Right lobe of liver (tissue), 6 donors: Measurements from ENCODE around the gene ANXA7. TPM values are rescaled to one million over a fixed set of nuclear protein-coding genes. Genes with fewer than 3 reads are reported as not detected.

Experiments used
- ATAC-seq, 4 donors: fragments of 200-7000 bp; cut with Tn5 transposase; one replicate each; pipeline ENCODE4 v1.9.1; 2020; ENCODE audit warnings: mild to moderate bottlenecking in 4 of 4, moderate library complexity in 4 of 4
- DNase-seq, 3 donors: peaks; one replicate each; pipeline ENCODE4 v3.0.0-alpha.2; 2020
- H3K27ac ChIP-seq, 3 donors: fragments of 200-600 bp; one replicate each; pipeline ENCODE4 v1.8.0; 2022
- H3K27me3 ChIP-seq, 2 donors: fragments of 200-600 bp; one replicate each; pipeline ENCODE4 v1.8.0; 2022
- H3K36me3 ChIP-seq, 4 donors: fragments of 200-600 bp; sonication (generic) in 1 of 4; one replicate each; pipeline versions ENCODE4 v1.5.1 to v1.8.0; 2017 to 2022; ENCODE audit warnings: control low read depth in 1 of 4
- H3K4me1 ChIP-seq, 4 donors: fragments of 200-600 bp; sonication (generic) in 1 of 4; one replicate each; pipeline versions ENCODE4 v1.5.1 to v1.8.0; 2017 to 2022; ENCODE audit warnings: control low read depth in 1 of 4
- H3K4me3 ChIP-seq, 3 donors: fragments of 200-600 bp; one replicate each; pipeline ENCODE4 v1.8.0; 2022
- H3K9me3 ChIP-seq, 4 donors: fragments of 200-600 bp; sonication (generic) in 1 of 4; one replicate each; pipeline versions ENCODE4 v1.5.1 to v1.8.0; 2017 to 2022; ENCODE audit warnings: control low read depth in 1 of 4
- POLR2A ChIP-seq: fragments of 450-650 bp; IDR thresholded peaks from one replicate; pipeline ENCODE4 v1.6.1; 2017; ENCODE audit warnings: antibody characterized with exemption, mild to moderate bottlenecking
- WGBS: methylation state at CpG from one replicate; pipeline ENCODE4 v1.1.6; 2018; ENCODE audit warnings: low coverage, low lambda C conversion rate; ENCODE audit not compliant: insufficient coverage; ENCODE audit errors: missing lambda C conversion rate; 5-methylcytosine and 5-hydroxymethylcytosine counted together
- intact Hi-C, 2 donors: fragments of 100-400 bp; cut with DNase I; formaldehyde crosslinking; loops; one replicate each; pipeline versions ENCODE4 v1.11.2 to v1.14.1; 2022
- total RNA-seq, 6 experiments: library from RNA; depleted of rRNA in 2 of 6; stranded (reverse); fragments of >200 nt in 2 of 6; fragmentation: NEBNext Ultra II Directional in 3 of 6; extraction: Animal tissue kit (Norgen Biotek cat#: 25700) in 3 of 6; gene quantifications; one replicate each; pipeline versions ENCODE4 v1.1.0 to v1.2.4, GENCODE V29; 2016 to 2023
- TF ChIP-seq, protein P1 (sequence below), 4 donors: fragments of 200-600 bp in 3 of 4; fragments of 450-650 bp in 1 of 4; IDR thresholded peaks; one replicate each; pipeline versions ENCODE4 v1.5.1 to v1.8.0; 2016 to 2022; ENCODE audit warnings: antibody characterized with exemption in 4 of 4, mild to moderate bottlenecking in 2 of 4
- donor health status: DM: no; HTN: yes; CAD: no.
- donor health status: DM: no; HTN: no; CAD: no.
- donor health status: DM: no; HTN: no; CAD: no.
- donor health status: DM: no; HTN: yes; CAD: no.
- donor health status: DM: no; HTN: yes; CAD: no.

The ANXA7 gene
- total RNA-seq, 6 experiments from 2014 or later = 79.6 to 139 (median 102) TPM

DNA sequence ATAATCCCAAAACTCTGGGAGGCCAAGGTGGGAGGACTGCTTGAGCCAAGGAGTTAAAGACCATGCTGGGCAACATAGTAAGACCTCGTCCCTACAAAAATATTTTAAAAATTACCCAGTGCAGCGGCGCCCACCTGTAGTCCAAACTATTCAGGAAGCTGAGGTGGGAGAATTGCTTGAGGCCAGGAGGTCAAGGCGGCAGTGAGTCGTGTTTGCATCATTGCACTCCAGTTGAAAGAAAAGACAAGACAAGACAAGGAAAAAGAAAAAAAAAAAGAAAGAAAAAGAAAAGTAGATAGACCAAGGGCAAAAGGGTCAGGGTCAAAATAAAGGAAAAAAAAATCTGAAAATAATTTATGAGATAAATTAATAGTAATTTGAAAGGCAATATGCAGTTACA, 5.8 kb downstream of the ANXA7 start:
- peaks cover 0 to 10% (median 0%) of the 10 kb centered on the region in 4 donors for H3K36me3 ChIP-seq
- H3K27me3 ChIP-seq = no peaks in the 10 kb centered on the region
- H3K4me1 ChIP-seq = peaks cover 0 to 30% (median 0%) of the 10 kb centered on the region in 4 donors
- H3K4me3 ChIP-seq = no peak overlapping the region
- DNase-seq (no peak), ATAC-seq (no peak)
- H3K9me3 ChIP-seq = no peaks in the 10 kb centered on the region
- TF ChIP-seq POLR2A = no peak
- TF ChIP-seq, protein P1, sequence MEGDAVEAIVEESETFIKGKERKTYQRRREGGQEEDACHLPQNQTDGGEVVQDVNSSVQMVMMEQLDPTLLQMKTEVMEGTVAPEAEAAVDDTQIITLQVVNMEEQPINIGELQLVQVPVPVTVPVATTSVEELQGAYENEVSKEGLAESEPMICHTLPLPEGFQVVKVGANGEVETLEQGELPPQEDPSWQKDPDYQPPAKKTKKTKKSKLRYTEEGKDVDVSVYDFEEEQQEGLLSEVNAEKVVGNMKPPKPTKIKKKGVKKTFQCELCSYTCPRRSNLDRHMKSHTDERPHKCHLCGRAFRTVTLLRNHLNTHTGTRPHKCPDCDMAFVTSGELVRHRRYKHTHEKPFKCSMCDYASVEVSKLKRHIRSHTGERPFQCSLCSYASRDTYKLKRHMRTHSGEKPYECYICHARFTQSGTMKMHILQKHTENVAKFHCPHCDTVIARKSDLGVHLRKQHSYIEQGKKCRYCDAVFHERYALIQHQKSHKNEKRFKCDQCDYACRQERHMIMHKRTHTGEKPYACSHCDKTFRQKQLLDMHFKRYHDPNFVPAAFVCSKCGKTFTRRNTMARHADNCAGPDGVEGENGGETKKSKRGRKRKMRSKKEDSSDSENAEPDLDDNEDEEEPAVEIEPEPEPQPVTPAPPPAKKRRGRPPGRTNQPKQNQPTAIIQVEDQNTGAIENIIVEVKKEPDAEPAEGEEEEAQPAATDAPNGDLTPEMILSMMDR (IDR thresholded peaks at IDR 0.05) = no peak
- 90% methylated on average over 4 of the region's 5 CpGs for WGBS
- no peak overlapping the region for H3K27ac ChIP-seq
- intact Hi-C loops = no loop called here

GRCh38 chr10:73407495-73407894, 6.4 kb downstream of the ANXA7 start:
- no peak for DNase-seq
- no peak for TF ChIP-seq POLR2A
- TF ChIP-seq, protein P1 (IDR thresholded peaks at IDR 0.05) = no peak
- Histone ChIP-seq H3K4me1 (peaks cover 0 to 30% (median 0%) of the 10 kb centered on the region in 4 donors), H3K4me3 (no peak overlapping the region), H3K27ac (no peak overlapping the region), H3K36me3 (peaks cover 0 to 10% (median 0%) of the 10 kb centered on the region in 4 donors), H3K27me3 (no peaks in the 10 kb centered on the region), H3K9me3 (no peaks in the 10 kb centered on the region)
- ATAC-seq = no peak
- 78% methylated on average over 1 of the region's 1 CpG for WGBS
- intact Hi-C loops = no loop called here

DNA sequence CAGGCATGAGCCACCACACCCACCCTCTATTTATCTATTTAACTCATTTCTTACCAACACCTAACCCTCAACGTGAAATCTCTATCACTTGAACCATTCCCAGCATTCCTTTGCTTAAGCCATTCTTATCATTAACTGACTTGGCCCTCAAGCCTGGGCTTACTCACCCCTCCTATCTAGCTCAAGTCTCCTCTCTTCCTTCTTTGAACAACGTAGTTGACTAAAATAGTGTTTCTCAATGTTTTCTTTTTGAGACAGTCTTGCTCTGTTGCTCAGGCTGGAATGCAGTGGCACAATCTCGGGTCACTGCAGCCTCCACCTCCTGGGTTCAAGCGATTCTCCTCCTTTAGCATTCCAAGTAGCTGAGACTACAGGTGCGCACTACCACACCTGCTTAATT, 7.0 kb downstream of the ANXA7 start:
- H3K4me3 ChIP-seq = no peak overlapping the region
- WGBS = 89% methylated on average over 5 of the region's 5 CpGs
- intact Hi-C loops = no loop called here

DNA sequence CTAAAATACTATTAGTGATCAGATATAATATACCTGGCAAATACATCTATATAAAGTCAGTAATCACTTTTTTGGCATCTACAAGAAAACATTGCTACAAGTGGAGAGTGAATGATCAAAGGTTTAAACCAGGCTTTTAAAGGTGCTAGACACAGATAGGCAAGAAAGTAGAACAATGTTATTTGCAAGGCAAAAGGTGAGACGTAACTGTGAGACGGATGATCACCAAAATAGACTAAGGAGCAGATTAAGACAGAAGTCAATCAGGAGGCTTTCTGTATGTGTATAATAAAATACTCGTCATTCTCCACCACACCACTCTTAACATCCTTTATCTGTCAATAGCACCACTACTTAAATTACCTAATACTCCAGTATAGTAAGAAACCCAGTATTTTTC, 8.3 kb downstream of the ANXA7 start:
- 91% methylated on average over 3 of the region's 3 CpGs for WGBS
- no peaks in the 10 kb centered on the region for H3K9me3 ChIP-seq
- no peak overlapping the region for H3K27ac ChIP-seq
- TF ChIP-seq, protein P1 (IDR thresholded peaks at IDR 0.05) = no peak
- no peak for TF ChIP-seq POLR2A
- ATAC-seq (no peak), DNase-seq (no peak)
- intact Hi-C loops = no loop called here
- no peaks in the 10 kb centered on the region for H3K27me3 ChIP-seq
- peaks cover 0 to 10% (median 0%) of the 10 kb centered on the region in 4 donors for H3K36me3 ChIP-seq
- no peak overlapping the region for H3K4me3 ChIP-seq
- peaks cover 0 to 21% (median 0%) of the 10 kb centered on the region in 4 donors for H3K4me1 ChIP-seq

More for the DNA sequence above, 7.0 kb downstream of the ANXA7 start:
- Histone ChIP-seq H3K27ac (no peak overlapping the region), H3K4me1 (peaks cover 0 to 23% (median 0%) of the 10 kb centered on the region in 4 donors), H3K36me3 (peaks cover 0 to 10% (median 0%) of the 10 kb centered on the region in 4 donors), H3K27me3 (no peaks in the 10 kb centered on the region), H3K9me3 (no peaks in the 10 kb centered on the region)
- ATAC-seq (no peak), DNase-seq (no peak)
- TF ChIP-seq, protein P1 (IDR thresholded peaks at IDR 0.05) = no peak
- no peak for TF ChIP-seq POLR2A

- H3K27me3 ChIP-seq = no peaks in the 10 kb centered on the region
- DNase-seq (no peak), ATAC-seq (no peak)
- TF ChIP-seq, protein P1 (IDR thresholded peaks at IDR 0.05) = no peak
- TF ChIP-seq POLR2A = no peak
- H3K9me3 ChIP-seq = no peaks in the 10 kb centered on the region
- peaks cover 0 to 14% (median 0%) of the 10 kb centered on the region in 4 donors for H3K4me1 ChIP-seq
- no peak overlapping the region for H3K27ac ChIP-seq
- no peak overlapping the region for H3K4me3 ChIP-seq
- WGBS = 93% methylated on average over 9 of the region's 9 CpGs
- H3K36me3 ChIP-seq = peaks cover 0 to 10% (median under 1%) of the 10 kb centered on the region in 4 donors
- intact Hi-C loops = no loop called here
Observed at GRCh38 chr10:73404690-73405089, 9.2 kb downstream of the ANXA7 start.
